Activated T-helper 2 cell treated with anti-CD3 and anti-CD28 coated beads, Interferon-gamma antibody, Interleukin-2, Interleukin-4, amounts not matched to agents 10 μg/mL and 5 μg/mL and 100 μg/mL, durations not matched to agents 14 hours and 24 hours and 36 hours (primary cell): ENCODE results near the gene LEMD2. TPM values are rescaled to one million over a fixed set of nuclear protein-coding genes. Genes with fewer than 3 reads are reported as not detected.

Experiments
- DNase-seq: peaks from one replicate; pipeline ENCODE4 v3.0.0; 2021; ENCODE audit warnings: low spot score
- H3K27ac Mint-ChIP-seq: one replicate; pipeline ENCODE4 v1.8.0; 2021; ENCODE audit warnings: mixed read lengths
- H3K27me3 Mint-ChIP-seq: one replicate; pipeline ENCODE4 v1.8.0; 2021; ENCODE audit warnings: low read depth, mixed read lengths
- H3K36me3 Mint-ChIP-seq: one replicate; pipeline ENCODE4 v1.8.0; 2021; ENCODE audit warnings: low read depth, mixed read lengths
- H3K4me1 Mint-ChIP-seq: one replicate; pipeline ENCODE4 v1.8.0; 2021; ENCODE audit warnings: low read depth, mixed read lengths
- H3K4me3 Mint-ChIP-seq: one replicate; pipeline ENCODE4 v1.8.0; 2021; ENCODE audit warnings: low read depth, mild to moderate bottlenecking, moderate library complexity, mixed read lengths
- H3K9me3 Mint-ChIP-seq: one replicate; pipeline ENCODE4 v1.8.0; 2021; ENCODE audit warnings: mixed read lengths
- intact Hi-C: fragments of 100-400 bp; cut with micrococcal nuclease; formaldehyde crosslinking; loops from one replicate; pipeline ENCODE4 v1.15.1; 2023
- total RNA-seq: library from RNA; stranded (reverse); gene quantifications from 2 replicates; pipeline ENCODE4 v1.2.3, GENCODE V29; 2022

LEMD2 gene
- total RNA-seq, 1 donor from 2014 or later, result 66.2 TPM

GRCh38 chr6:33762713-33763112 lies 26.2 kb downstream of the LEMD2 start:
- H3K27me3 Mint-ChIP-seq, result no peaks in the 10 kb centered on the region
- H3K4me3 Mint-ChIP-seq, result no peak overlapping the region
- H3K4me1 Mint-ChIP-seq, result no peaks in the 10 kb centered on the region
- no peaks in the 10 kb centered on the region for H3K36me3 Mint-ChIP-seq
- intact Hi-C loops, result loop anchor here (5.0 to 10.0 kb wide), 2 partner anchors 40 to 178 kb away; partner anchors contain the start of gene BAK1
- H3K9me3 Mint-ChIP-seq, result no peaks in the 10 kb centered on the region
- DNase-seq, result no peak
- no peak overlapping the region for H3K27ac Mint-ChIP-seq

GRCh38 chr6:33761922-33762629 lies 26.9 kb downstream of the LEMD2 start:
- no peaks in the 10 kb centered on the region for H3K4me1 Mint-ChIP-seq
- H3K27me3 Mint-ChIP-seq, result no peaks in the 10 kb centered on the region
- no peaks in the 10 kb centered on the region for H3K36me3 Mint-ChIP-seq
- intact Hi-C loops, result loop anchor here (5.0 to 10.0 kb wide), 2 partner anchors 40 to 177 kb away; partner anchors contain the start of gene BAK1
- H3K27ac Mint-ChIP-seq, result no peak overlapping the region
- DNase-seq, result peak; percentile 18
- H3K9me3 Mint-ChIP-seq, result no peaks in the 10 kb centered on the region
- no peak overlapping the region for H3K4me3 Mint-ChIP-seq

GRCh38 chr6:33761581-33761921 lies 27.4 kb downstream of the LEMD2 start:
- no peaks in the 10 kb centered on the region for H3K27me3 Mint-ChIP-seq
- no peaks in the 10 kb centered on the region for H3K4me1 Mint-ChIP-seq
- no peak overlapping the region for H3K4me3 Mint-ChIP-seq
- no peak overlapping the region for H3K27ac Mint-ChIP-seq
- no peak for DNase-seq
- no peaks in the 10 kb centered on the region for H3K9me3 Mint-ChIP-seq
- no peaks in the 10 kb centered on the region for H3K36me3 Mint-ChIP-seq
- intact Hi-C loops, result loop anchor here (5.0 to 10.0 kb wide), 2 partner anchors 39 to 177 kb away; partner anchors contain the start of gene BAK1

- H3K36me3 Mint-ChIP-seq, result no peaks in the 10 kb centered on the region
- H3K27me3 Mint-ChIP-seq, result no peaks in the 10 kb centered on the region
- no peak overlapping the region for H3K4me3 Mint-ChIP-seq
- no peak overlapping the region for H3K27ac Mint-ChIP-seq
- intact Hi-C loops, result loop anchor here (5.0 to 10.0 kb wide), 2 partner anchors 38 to 175 kb away; partner anchors contain the start of gene BAK1
- DNase-seq, result no peak
- no peaks in the 10 kb centered on the region for H3K9me3 Mint-ChIP-seq
- H3K4me1 Mint-ChIP-seq, result no peaks in the 10 kb centered on the region
These were observed 28.9 kb downstream of the LEMD2 start for GRCh38 chr6:33759887-33760629.

GRCh38 chr6:33758815-33759216 lies 30.1 kb downstream of the LEMD2 start:
- Mint-ChIP-seq H3K27me3 (no peaks in the 10 kb centered on the region), H3K27ac (no peak overlapping the region), H3K9me3 (no peaks in the 10 kb centered on the region), H3K4me3 (no peak overlapping the region), H3K4me1 (no peaks in the 10 kb centered on the region), H3K36me3 (no peaks in the 10 kb centered on the region)
- intact Hi-C loops, result no loop called here
- no peak for DNase-seq

GRCh38 chr6:33757906-33758305 lies 31.0 kb downstream of the LEMD2 start:
- H3K4me3 Mint-ChIP-seq, result no peak overlapping the region
- intact Hi-C loops, result no loop called here
- H3K9me3 Mint-ChIP-seq, result no peaks in the 10 kb centered on the region
- H3K27ac Mint-ChIP-seq, result no peak overlapping the region
- H3K4me1 Mint-ChIP-seq, result no peaks in the 10 kb centered on the region
- DNase-seq, result no peak
- H3K36me3 Mint-ChIP-seq, result no peaks in the 10 kb centered on the region
- no peaks in the 10 kb centered on the region for H3K27me3 Mint-ChIP-seq

GRCh38 chr6:33757113-33757512 lies 31.8 kb downstream of the LEMD2 start:
- H3K4me3 Mint-ChIP-seq, result no peak overlapping the region
- H3K4me1 Mint-ChIP-seq, result no peaks in the 10 kb centered on the region
- no peaks in the 10 kb centered on the region for H3K27me3 Mint-ChIP-seq
- H3K27ac Mint-ChIP-seq, result no peak overlapping the region
- no peaks in the 10 kb centered on the region for H3K9me3 Mint-ChIP-seq
- DNase-seq, result no peak
- intact Hi-C loops, result no loop called here
- no peaks in the 10 kb centered on the region for H3K36me3 Mint-ChIP-seq

- no peak for DNase-seq
- Mint-ChIP-seq H3K27me3 (no peaks in the 10 kb centered on the region), H3K9me3 (no peaks in the 10 kb centered on the region), H3K4me1 (no peaks in the 10 kb centered on the region), H3K27ac (no peak overlapping the region), H3K4me3 (no peak overlapping the region), H3K36me3 (no peaks in the 10 kb centered on the region)
- intact Hi-C loops, result no loop called here
These were observed 32.5 kb downstream of the LEMD2 start for GRCh38 chr6:33756211-33756954.

- H3K27ac Mint-ChIP-seq, result no peak overlapping the region
These were observed 33.7 kb downstream of the LEMD2 start for GRCh38 chr6:33755070-33755869.

GRCh38 chr6:33754222-33754621 lies 34.7 kb downstream of the LEMD2 start:
- no peak overlapping the region for H3K27ac Mint-ChIP-seq
- no peak overlapping the region for H3K4me3 Mint-ChIP-seq
- no peak for DNase-seq
- intact Hi-C loops, result no loop called here
- no peaks in the 10 kb centered on the region for H3K27me3 Mint-ChIP-seq
- no peaks in the 10 kb centered on the region for H3K4me1 Mint-ChIP-seq
- H3K36me3 Mint-ChIP-seq, result no peaks in the 10 kb centered on the region
- H3K9me3 Mint-ChIP-seq, result no peaks in the 10 kb centered on the region

More at GRCh38 chr6:33755070-33755869, 33.7 kb downstream of the LEMD2 start:
- DNase-seq, result no peak
- H3K9me3 Mint-ChIP-seq, result no peaks in the 10 kb centered on the region
- H3K36me3 Mint-ChIP-seq, result no peaks in the 10 kb centered on the region
- intact Hi-C loops, result no loop called here
- no peak overlapping the region for H3K4me3 Mint-ChIP-seq
- no peaks in the 10 kb centered on the region for H3K4me1 Mint-ChIP-seq
- H3K27me3 Mint-ChIP-seq, result no peaks in the 10 kb centered on the region

GRCh38 chr6:33752646-33753015 lies 36.3 kb downstream of the LEMD2 start:
- H3K4me1 Mint-ChIP-seq, result no peaks in the 10 kb centered on the region
- H3K27me3 Mint-ChIP-seq, result no peaks in the 10 kb centered on the region
- H3K9me3 Mint-ChIP-seq, result no peaks in the 10 kb centered on the region
- no peaks in the 10 kb centered on the region for H3K36me3 Mint-ChIP-seq
- H3K27ac Mint-ChIP-seq, result no peak overlapping the region
- DNase-seq, result no peak
- no peak overlapping the region for H3K4me3 Mint-ChIP-seq
- intact Hi-C loops, result no loop called here
